ENCODE data around the gene LGALS3BP.

LGALS3BP gene

GRCh38 chr17:79018370-79018695 is 38.6 kb upstream of the LGALS3BP start:
- Histone ChIP-seq H3K4me3 (replicated peaks; ENCODE audit: insufficient read depth, low read length) (no peak overlapping the region), H3K27ac (replicated peaks) (no peak overlapping the region), H3K27me3 (ENCODE audit: insufficient read depth, poor library complexity, severe bottlenecking) (peaks cover 28% of the 10 kb centered on the region)
- no peak for DNase-seq (ENCODE audit: low read depth in 1 of 2, low spot score in 1 of 2)
- TF ChIP-seq POLR2AphosphoS5 (IDR thresholded peaks at IDR 0.05; ENCODE audit: low read depth) (no peak), REST (IDR thresholded peaks at IDR 0.05; ENCODE audit: insufficient replicate concordance, low read depth) (no peak), CTCF (IDR thresholded peaks at IDR 0.05; ENCODE audit: insufficient read depth, low read length) (no peak), SPI1 (IDR thresholded peaks at IDR 0.05; ENCODE audit: borderline replicate concordance, low read depth) (no peak)

- Histone ChIP-seq H3K4me3 (replicated peaks; ENCODE audit: insufficient read depth, low read length) (no peak overlapping the region), H3K27ac (replicated peaks) (no peak overlapping the region), H3K27me3 (ENCODE audit: insufficient read depth, poor library complexity, severe bottlenecking) (peaks cover 22% of the 10 kb centered on the region)
- TF ChIP-seq REST (IDR thresholded peaks at IDR 0.05; ENCODE audit: insufficient replicate concordance, low read depth) (no peak), POLR2AphosphoS5 (IDR thresholded peaks at IDR 0.05; ENCODE audit: low read depth) (no peak), CTCF (IDR thresholded peaks at IDR 0.05; ENCODE audit: insufficient read depth, low read length) (no peak), GABPA (IDR thresholded peaks at IDR 0.05; ENCODE audit: low read depth) (no peak), SPI1 (IDR thresholded peaks at IDR 0.05; ENCODE audit: borderline replicate concordance, low read depth) (no peak)
- no peak for DNase-seq (ENCODE audit: low read depth in 1 of 2, low spot score in 1 of 2)
Measured at GRCh38 chr17:79017546-79018369, 38.0 kb upstream of the LGALS3BP start.

GRCh38 chr17:79014158-79014758 is 34.5 kb upstream of the LGALS3BP start:
- no peak overlapping the region for H3K4me3 ChIP-seq (replicated peaks; ENCODE audit: insufficient read depth, low read length)
- no peaks in the 10 kb centered on the region for H3K27me3 ChIP-seq (ENCODE audit: insufficient read depth, poor library complexity, severe bottlenecking)
- TF ChIP-seq CTCF (IDR thresholded peaks at IDR 0.05; ENCODE audit: insufficient read depth, low read length) (no peak), REST (IDR thresholded peaks at IDR 0.05; ENCODE audit: insufficient replicate concordance, low read depth) (no peak), SPI1 (IDR thresholded peaks at IDR 0.05; ENCODE audit: borderline replicate concordance, low read depth) (no peak), GABPA (IDR thresholded peaks at IDR 0.05; ENCODE audit: low read depth) (no peak), POLR2AphosphoS5 (IDR thresholded peaks at IDR 0.05; ENCODE audit: low read depth) (no peak)
- DNase-seq (ENCODE audit: low read depth in 1 of 2, low spot score in 1 of 2) = no peak
- no peak overlapping the region for H3K27ac ChIP-seq (replicated peaks)

Data from HL-60 (cell line).